IPS-18c (cell line): ENCODE results near the gene MCUR1.
"Not testable (repeated sequence)": the region's sequence is repeated elsewhere in the genome, so short reads cannot be mapped to it uniquely, and the experiment has no call there.

Experiments used
- H3K4me3 ChIP-seq: 2 replicates; pipeline ENCODE4 v1.7.0; 2013; ENCODE audit warnings: low read depth, mild to moderate bottlenecking, low read length, moderate library complexity; ENCODE audit not compliant: insufficient read depth
- H3K9me3 ChIP-seq: one replicate; pipeline ENCODE4 v1.6.1; 2013; ENCODE audit warnings: mild to moderate bottlenecking, low read length, moderate library complexity; ENCODE audit not compliant: control insufficient read depth, insufficient read depth

The MCUR1 gene

GRCh38 chr6:13796781-13797180 lies 17.6 kb downstream of the MCUR1 start:
- no peak overlapping the region for H3K4me3 ChIP-seq
- H3K9me3 ChIP-seq, result no peaks in the 10 kb centered on the region

DNA sequence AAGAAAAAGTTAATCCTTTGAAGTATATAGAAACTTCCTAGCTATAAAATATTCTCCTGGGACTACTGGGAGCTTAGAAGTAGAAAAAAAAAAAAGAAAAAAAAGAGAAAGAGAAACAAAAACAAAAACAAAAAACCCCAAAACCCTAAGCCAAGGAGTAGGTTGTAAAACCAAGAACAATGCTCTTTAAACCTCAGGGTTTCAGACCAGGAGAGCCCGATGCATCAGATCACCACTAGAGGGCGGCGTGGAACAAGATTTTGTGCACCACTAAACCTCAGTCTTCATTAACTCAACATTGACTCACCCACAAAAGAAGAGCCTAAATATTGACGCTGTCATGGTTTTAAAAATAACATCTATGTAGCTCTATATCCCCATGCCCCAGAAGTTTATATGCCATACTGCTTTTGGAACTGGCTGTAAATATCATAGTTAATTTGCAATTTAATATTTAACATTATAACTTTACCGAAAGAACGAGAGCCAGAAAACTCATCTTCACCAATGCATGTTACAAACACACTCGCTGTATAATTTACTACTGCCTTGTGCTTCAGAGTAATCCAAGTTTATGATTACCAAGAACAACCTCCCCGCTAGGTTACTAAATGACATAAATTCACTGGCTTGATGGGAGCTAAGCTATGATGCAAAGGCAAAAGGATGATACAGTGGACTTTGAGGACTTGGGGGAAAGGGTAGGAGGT lies 19.2 kb downstream of the MCUR1 start:
- H3K4me3 ChIP-seq, result no peak overlapping the region

GRCh38 chr6:13794184-13794583 lies 20.2 kb downstream of the MCUR1 start:
- no peak overlapping the region for H3K4me3 ChIP-seq
- no peaks in the 10 kb centered on the region for H3K9me3 ChIP-seq

More for the DNA sequence above, 19.2 kb downstream of the MCUR1 start:
- no peaks in the 10 kb centered on the region for H3K9me3 ChIP-seq

DNA sequence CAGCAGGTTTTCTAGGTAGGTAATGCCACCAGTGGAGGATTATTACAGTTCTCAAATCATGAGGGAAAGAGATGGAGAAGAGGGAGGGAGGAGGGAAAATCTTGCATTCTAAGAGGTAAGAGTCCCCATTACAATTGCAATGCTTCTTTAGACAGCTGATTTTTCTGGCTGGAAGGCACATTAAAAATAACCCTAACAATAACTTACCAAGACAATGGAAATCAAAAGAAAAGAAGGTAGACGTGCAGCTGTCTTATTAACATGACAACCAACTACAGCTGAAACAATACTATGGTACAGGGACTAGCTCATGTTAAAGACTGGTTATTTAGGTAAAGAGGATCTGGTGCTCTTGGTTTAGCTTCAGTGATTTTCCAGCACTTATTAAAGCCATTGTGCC lies 24.6 kb downstream of the MCUR1 start:
- Histone ChIP-seq H3K4me3 (no peak overlapping the region), H3K9me3 (peaks cover 5% of the 10 kb centered on the region)

DNA sequence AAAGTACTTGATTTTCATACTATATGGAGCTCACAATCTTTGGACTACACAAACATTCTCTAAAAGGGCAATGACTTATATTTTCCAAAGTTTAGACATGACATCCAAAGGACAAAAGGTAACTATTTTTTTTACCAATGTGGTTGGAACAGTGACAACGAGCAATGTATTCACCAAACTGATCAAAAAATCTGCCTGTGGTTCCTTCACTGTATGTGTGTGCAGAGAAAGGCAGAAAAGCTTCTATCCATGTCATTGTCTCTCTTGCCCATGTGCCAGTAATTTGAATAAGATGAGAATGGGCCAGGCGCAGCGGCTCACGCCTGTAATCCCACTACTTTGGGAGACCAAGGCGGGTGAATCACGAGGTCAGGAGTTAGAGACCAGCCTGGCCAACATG lies 25.5 kb downstream of the MCUR1 start:
- H3K4me3 ChIP-seq, result no peak overlapping the region
- H3K9me3 ChIP-seq, result peaks cover 5% of the 10 kb centered on the region

DNA sequence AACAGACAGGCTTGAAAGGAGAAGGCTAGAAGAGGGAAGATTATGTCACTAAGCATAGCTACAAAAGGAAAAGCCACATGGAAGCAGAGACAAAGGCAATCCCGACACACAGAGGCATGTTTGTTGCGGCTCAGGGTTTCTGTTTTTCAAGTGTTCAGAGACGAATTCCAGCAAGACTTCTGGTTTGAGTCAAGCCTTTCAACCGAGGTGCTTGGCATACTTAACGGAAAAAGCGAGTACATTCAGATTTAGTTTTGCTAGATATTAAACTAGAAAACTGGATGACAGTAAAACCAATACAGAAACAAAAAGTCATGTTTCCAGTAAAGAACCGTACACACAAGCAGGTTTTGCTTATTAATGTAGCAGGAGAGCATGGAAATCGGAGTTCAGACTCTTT lies 27.2 kb downstream of the MCUR1 start:
- Histone ChIP-seq H3K4me3 (no peak overlapping the region), H3K9me3 (peaks cover 5% of the 10 kb centered on the region)

- H3K4me3 ChIP-seq, H3K9me3 ChIP-seq: not testable (repeated sequence)
Measured at GRCh38 chr6:13780162-13780561, 34.2 kb downstream of the MCUR1 start.

DNA sequence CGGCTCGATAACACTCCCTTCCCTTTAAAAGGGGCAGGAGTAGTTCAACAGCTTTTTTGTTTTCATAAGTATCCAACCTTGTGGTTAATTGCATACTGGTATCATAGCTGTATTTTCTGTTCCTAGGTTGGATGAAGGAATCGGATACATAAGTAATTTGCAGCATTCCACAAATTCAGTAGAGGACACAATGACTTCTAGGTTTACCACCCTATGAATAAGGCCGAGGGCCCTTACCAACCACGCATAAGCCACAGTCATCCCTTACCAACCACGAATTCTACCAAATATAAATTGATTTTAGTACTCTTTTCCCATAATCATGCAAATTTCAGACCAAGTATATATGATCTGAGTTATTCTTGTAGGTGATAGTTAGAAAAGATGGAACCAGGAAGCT lies 36.3 kb downstream of the MCUR1 start:
- H3K9me3 ChIP-seq, result no peaks in the 10 kb centered on the region
- H3K4me3 ChIP-seq, result no peak overlapping the region

DNA sequence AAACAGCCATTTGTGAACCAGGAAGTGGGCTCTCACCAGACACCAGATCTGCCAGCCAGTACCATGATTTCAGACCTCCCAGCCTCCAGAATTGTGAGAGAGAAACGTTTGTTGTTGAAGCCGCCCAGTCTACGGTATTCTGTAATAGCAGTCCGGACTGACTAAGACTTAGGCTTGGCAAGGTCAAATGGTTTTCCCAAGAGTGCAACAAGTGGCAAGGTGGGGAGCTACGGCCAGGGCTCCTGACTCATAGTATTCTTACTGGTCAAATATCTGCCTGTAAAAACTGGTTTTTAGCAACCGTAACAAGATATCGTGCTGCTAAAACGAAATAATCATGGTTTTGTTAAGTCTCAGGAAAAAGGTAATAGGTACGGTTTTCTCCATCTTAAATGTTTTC lies 37.8 kb downstream of the MCUR1 start:
- Histone ChIP-seq H3K9me3 (no peaks in the 10 kb centered on the region), H3K4me3 (no peak overlapping the region)

- H3K4me3 ChIP-seq, result not testable (repeated sequence)
Measured at GRCh38 chr6:13775466-13775865, 38.9 kb downstream of the MCUR1 start.

GRCh38 chr6:13772358-13773030 lies 41.9 kb downstream of the MCUR1 start:
- H3K9me3 ChIP-seq, H3K4me3 ChIP-seq: not testable (repeated sequence)

More at GRCh38 chr6:13775466-13775865, 38.9 kb downstream of the MCUR1 start:
- not testable (repeated sequence) for H3K9me3 ChIP-seq

DNA sequence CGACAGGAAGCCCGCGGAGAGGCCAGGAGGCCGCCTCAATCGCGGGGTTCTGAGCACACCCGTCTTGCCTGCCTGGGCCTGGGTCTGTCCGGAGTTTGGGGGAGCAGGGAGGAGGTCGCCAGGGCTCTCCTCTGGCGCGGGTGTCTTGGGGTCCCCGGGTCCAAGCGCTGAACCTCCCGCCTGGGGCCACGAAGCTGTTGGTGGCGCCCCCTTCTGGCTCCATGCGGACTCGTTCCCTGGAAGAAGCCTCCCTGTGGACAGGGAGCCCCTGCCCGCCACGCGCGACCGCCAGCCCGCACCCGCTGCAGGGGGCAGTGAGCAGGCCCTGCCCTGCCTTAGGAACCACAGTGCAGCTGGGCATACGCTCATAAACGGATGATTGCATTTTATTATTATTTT lies 44.7 kb downstream of the MCUR1 start:
- H3K9me3 ChIP-seq, result no peaks in the 10 kb centered on the region
- no peak overlapping the region for H3K4me3 ChIP-seq

GRCh38 chr6:13769034-13769654 lies 45.2 kb downstream of the MCUR1 start:
- H3K9me3 ChIP-seq, result no peaks in the 10 kb centered on the region
- H3K4me3 ChIP-seq, result no peak overlapping the region

- no peak overlapping the region for H3K4me3 ChIP-seq
- H3K9me3 ChIP-seq, result peaks cover 2% of the 10 kb centered on the region
Measured at GRCh38 chr6:13767121-13767808, 47.1 kb downstream of the MCUR1 start.

DNA sequence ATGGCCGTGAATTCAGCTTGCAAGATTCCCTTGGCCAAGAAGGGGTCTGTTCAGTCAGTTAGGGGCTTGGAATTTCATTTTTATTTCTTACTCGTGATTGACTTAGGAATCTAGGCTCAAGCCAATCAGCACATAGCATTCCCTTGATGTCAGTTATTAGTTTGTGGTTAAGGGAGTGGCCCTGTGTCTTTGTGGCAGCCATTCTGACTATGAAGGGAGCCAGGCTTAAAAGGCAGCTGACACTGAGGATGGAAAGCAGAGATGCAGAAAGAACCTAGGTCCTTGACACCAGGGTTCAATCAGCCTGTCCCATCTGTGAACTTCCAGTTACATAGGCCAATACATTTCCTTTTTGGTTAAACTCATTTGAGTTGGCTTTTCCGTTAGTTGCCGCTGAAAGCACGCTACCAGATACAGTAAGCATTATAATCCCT lies 48.1 kb downstream of the MCUR1 start:
- Histone ChIP-seq H3K4me3 (no peak overlapping the region), H3K9me3 (peaks cover 2% of the 10 kb centered on the region)

- H3K4me3 ChIP-seq, result no peak overlapping the region
- H3K9me3 ChIP-seq, result peaks cover 2% of the 10 kb centered on the region
Measured at GRCh38 chr6:13765570-13765969, 48.8 kb downstream of the MCUR1 start.

DNA sequence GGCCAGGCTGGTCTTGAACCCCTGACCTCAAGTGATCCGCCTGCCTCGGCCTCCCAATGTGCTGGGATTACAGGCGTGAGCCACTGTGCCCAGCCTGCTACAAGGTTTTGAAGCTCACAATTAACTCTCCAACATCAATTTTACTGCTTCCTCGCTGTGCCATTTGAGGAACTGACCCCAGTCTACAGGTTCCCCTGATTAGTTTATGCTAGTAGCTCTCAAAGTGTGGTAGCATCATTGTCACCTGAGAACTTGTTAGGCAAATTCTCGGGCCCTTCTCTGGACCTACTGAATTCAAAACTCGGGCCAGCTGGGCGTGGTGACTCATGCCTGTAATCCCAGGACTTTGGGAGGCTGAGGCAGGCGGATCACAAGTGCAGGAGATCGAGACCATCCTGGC lies 49.4 kb downstream of the MCUR1 start:
- H3K9me3 ChIP-seq, result peaks cover 2% of the 10 kb centered on the region
- no peak overlapping the region for H3K4me3 ChIP-seq
